Neuronal stem cell (in vitro differentiated cells): ENCODE measurements around the gene ALDH3B1.
"Not testable (repeated sequence)": the region's sequence is repeated elsewhere in the genome, so short reads cannot be mapped to it uniquely, and the experiment has no call there.

Source experiments
- DNase-seq: peaks from one replicate; pipeline ENCODE4 v3.0.0-alpha.2; 2013; ENCODE audit warnings: low spot score
- H2AFZ ChIP-seq: one replicate; pipeline ENCODE4 v1.6.1; 2013; ENCODE audit warnings: mild to moderate bottlenecking, low read length, inconsistent platforms
- H2AK5ac ChIP-seq: 2 replicates; pipeline ENCODE4 v1.6.1; 2013; ENCODE audit warnings: low read depth, mild to moderate bottlenecking, inconsistent platforms, low read length, moderate library complexity, mixed read lengths
- H2BK120ac ChIP-seq: 2 replicates; pipeline ENCODE4 v1.6.1; 2013; ENCODE audit warnings: low read depth, mild to moderate bottlenecking, inconsistent platforms, low read length, moderate library complexity, mixed read lengths
- H2BK12ac ChIP-seq: one replicate; pipeline ENCODE4 v1.6.1; 2013; ENCODE audit warnings: low read length, inconsistent platforms
- H2BK15ac ChIP-seq: 2 replicates; pipeline ENCODE4 v1.6.1; 2013; ENCODE audit warnings: mild to moderate bottlenecking, low read length, inconsistent platforms, mixed read lengths
- H2BK5ac ChIP-seq: one replicate; pipeline ENCODE4 v1.6.1; 2013; ENCODE audit warnings: inconsistent platforms, mild to moderate bottlenecking, low read length, moderate library complexity
- H3K14ac ChIP-seq: one replicate; pipeline ENCODE4 v1.6.1; 2013; ENCODE audit warnings: low read length, inconsistent platforms
- H3K18ac ChIP-seq: 2 replicates; pipeline ENCODE4 v1.6.1; 2013; ENCODE audit warnings: low read length, inconsistent platforms
- H3K23ac ChIP-seq: 2 replicates; pipeline ENCODE4 v1.6.1; 2013; ENCODE audit warnings: low read depth, mild to moderate bottlenecking, mixed read lengths, low read length, inconsistent platforms; ENCODE audit not compliant: poor library complexity
- H3K27ac ChIP-seq: replicated peaks from 3 replicates; pipeline ENCODE4 v1.5.1; 2013; ENCODE audit warnings: low read length, inconsistent platforms
- H3K27me3 ChIP-seq, 3 experiments: 2 replicates each; pipeline ENCODE4 v1.6.1; 2013; ENCODE audit warnings: low read length in 3 of 3, mild to moderate bottlenecking in 2 of 3, inconsistent platforms in 1 of 3, low read depth in 1 of 3, mixed read lengths in 1 of 3, moderate library complexity in 1 of 3; ENCODE audit not compliant: control insufficient read depth in 3 of 3, insufficient read depth in 3 of 3
- H3K36me3 ChIP-seq, 2 donors: replicated peaks in 1 of 2; 2 replicates each; pipeline ENCODE4 v1.6.1; 2013; ENCODE audit warnings: low read length in 2 of 2; ENCODE audit not compliant: control insufficient read depth in 2 of 2, insufficient read depth in 2 of 2
- H3K4ac ChIP-seq: 2 replicates; pipeline ENCODE4 v1.6.1; 2013; ENCODE audit warnings: inconsistent platforms, mild to moderate bottlenecking, low read length, moderate library complexity
- H3K4me1 ChIP-seq, 2 donors: 1 replicate in 1 of 2; 2 replicates in 1 of 2; pipeline ENCODE4 v1.6.1; 2013; ENCODE audit warnings: low read length in 2 of 2, low read depth in 1 of 2; ENCODE audit not compliant: control insufficient read depth in 2 of 2, insufficient read depth in 1 of 2
- H3K4me2 ChIP-seq: one replicate; pipeline ENCODE4 v1.6.1; 2013; ENCODE audit warnings: mild to moderate bottlenecking, low read length, inconsistent platforms; ENCODE audit not compliant: insufficient read depth, poor library complexity, severe bottlenecking
- H3K4me3 ChIP-seq, 2 donors: 2 replicates each; pipeline ENCODE4 v1.5.1; 2013; ENCODE audit warnings: low read length in 2 of 2, mild to moderate bottlenecking in 2 of 2, inconsistent platforms in 1 of 2, moderate library complexity in 1 of 2
- H3K79me1 ChIP-seq: one replicate; pipeline ENCODE4 v1.6.1; 2013; ENCODE audit warnings: low read depth, mild to moderate bottlenecking, inconsistent platforms, low read length, moderate library complexity
- H3K9ac ChIP-seq: one replicate; pipeline ENCODE4 v1.6.1; 2013; ENCODE audit warnings: mild to moderate bottlenecking, low read depth, low read length, inconsistent platforms; ENCODE audit not compliant: poor library complexity
- H3K9me3 ChIP-seq, 2 donors: replicated peaks in 1 of 2; 2 replicates each; pipeline versions ENCODE3 to v1.6.1; 2013; ENCODE audit warnings: low read length in 2 of 2, mild to moderate bottlenecking in 2 of 2, inconsistent platforms in 1 of 2, low read depth in 1 of 2, mixed read lengths in 1 of 2, moderate library complexity in 1 of 2; ENCODE audit not compliant: control insufficient read depth in 2 of 2, insufficient read depth in 1 of 2
- H4K8ac ChIP-seq: one replicate; pipeline ENCODE4 v1.6.1; 2013; ENCODE audit warnings: low read depth, mild to moderate bottlenecking, inconsistent platforms, low read length, moderate library complexity
- H4K91ac ChIP-seq: one replicate; pipeline ENCODE4 v1.6.1; 2013; ENCODE audit warnings: low read length, low read depth, mild to moderate bottlenecking, inconsistent platforms; ENCODE audit not compliant: poor library complexity
- WGBS, 2 donors: extraction: QIAGEN DNeasy Blood & Tissue Kit; methylation state at CpG; one replicate each; pipeline ENCODE4 v1.1.7; 2013; ENCODE audit warnings: missing lambda C conversion rate in 2 of 2, mixed read lengths in 1 of 2; ENCODE audit not compliant: insufficient read length in 2 of 2, insufficient replicate concordance in 1 of 2; ENCODE audit errors: extremely low coverage in 2 of 2; 5-methylcytosine and 5-hydroxymethylcytosine counted together

ALDH3B1 gene

DNA sequence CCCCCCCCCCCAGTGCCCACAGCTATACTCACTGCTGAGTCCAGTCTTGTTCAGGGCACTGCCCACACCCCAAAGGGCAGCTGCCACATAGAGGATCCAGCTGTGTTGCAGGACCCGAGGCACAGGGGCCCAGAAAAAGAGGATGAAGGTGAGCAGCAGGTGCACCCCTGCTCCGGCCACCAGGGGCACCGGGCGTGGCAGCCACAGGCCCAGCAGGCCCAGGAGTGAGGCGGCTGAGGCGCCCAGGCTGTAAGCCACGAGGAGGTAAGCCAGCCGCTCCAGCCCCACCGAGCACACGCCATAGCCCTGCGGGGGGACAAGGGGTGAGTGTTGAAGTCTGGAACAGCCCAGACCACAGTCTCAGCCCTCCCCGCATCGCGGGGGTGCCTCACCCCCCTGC lies 14.5 kb upstream of the ALDH3B1 start:
- H3K14ac ChIP-seq, H3K27ac ChIP-seq, DNase-seq, H3K27me3 ChIP-seq, H2BK15ac ChIP-seq, H3K79me1 ChIP-seq, H3K9me3 ChIP-seq, H3K4ac ChIP-seq, H4K8ac ChIP-seq, H2AFZ ChIP-seq, H3K36me3 ChIP-seq, H3K4me2 ChIP-seq, H2BK120ac ChIP-seq, H3K18ac ChIP-seq, H3K23ac ChIP-seq, H2BK5ac ChIP-seq, H4K91ac ChIP-seq, H3K4me3 ChIP-seq, H3K9ac ChIP-seq, H2BK12ac ChIP-seq, H2AK5ac ChIP-seq: not testable (repeated sequence)
- WGBS, 2 donors = no CpG with 5 or more reads among the region's 14 CpGs
- H3K4me1 ChIP-seq = peaks cover 9 to 11% of the 10 kb centered on the region in 2 donors

DNA sequence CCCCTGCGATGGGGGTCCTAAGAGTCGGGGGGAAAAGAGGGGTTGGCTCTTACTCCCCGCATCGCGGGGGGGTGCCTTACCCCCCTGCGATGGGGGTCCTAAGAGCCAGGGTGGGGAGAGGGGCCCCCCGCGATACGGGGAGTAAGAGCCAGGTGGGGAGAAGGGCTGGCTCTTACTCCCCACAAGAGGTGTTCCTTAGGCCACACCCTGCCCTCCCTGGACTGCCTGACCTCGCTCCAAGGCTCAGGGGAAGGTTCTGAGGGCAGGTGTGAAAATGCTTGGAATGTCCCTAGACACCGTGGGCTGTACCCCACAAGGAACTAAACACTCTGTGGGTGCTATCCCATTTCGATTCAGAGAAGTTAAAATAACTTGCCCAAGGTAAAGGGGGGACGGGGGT lies 14.1 kb upstream of the ALDH3B1 start:
- no peak for DNase-seq
- Histone ChIP-seq H2BK15ac (no peak overlapping the region), H2BK120ac (no peak overlapping the region), H3K79me1 (no peaks in the 10 kb centered on the region), H3K23ac (no peak overlapping the region), H2BK12ac (no peak overlapping the region), H2AFZ (no peak overlapping the region), H3K4me1 (peaks cover 9 to 11% of the 10 kb centered on the region in 2 donors), H3K9me3 (no peaks in the 10 kb centered on the region), H2AK5ac (no peak overlapping the region), H4K8ac (no peak overlapping the region), H3K4ac (no peak overlapping the region), H3K14ac (no peak overlapping the region), H3K9ac (no peak overlapping the region), H3K4me2 (no peak overlapping the region), H3K27me3 (peaks cover 0 to 2% (median 0%) of the 10 kb centered on the region in 3 experiments), H3K18ac (no peak overlapping the region), H3K4me3 (no peak overlapping the region), H3K27ac (no peak overlapping the region), H4K91ac (no peak overlapping the region), H3K36me3 (no peaks in the 10 kb centered on the region), H2BK5ac (no peak overlapping the region)
- WGBS, 2 donors = no CpG with 5 or more reads among the region's 13 CpGs

DNA sequence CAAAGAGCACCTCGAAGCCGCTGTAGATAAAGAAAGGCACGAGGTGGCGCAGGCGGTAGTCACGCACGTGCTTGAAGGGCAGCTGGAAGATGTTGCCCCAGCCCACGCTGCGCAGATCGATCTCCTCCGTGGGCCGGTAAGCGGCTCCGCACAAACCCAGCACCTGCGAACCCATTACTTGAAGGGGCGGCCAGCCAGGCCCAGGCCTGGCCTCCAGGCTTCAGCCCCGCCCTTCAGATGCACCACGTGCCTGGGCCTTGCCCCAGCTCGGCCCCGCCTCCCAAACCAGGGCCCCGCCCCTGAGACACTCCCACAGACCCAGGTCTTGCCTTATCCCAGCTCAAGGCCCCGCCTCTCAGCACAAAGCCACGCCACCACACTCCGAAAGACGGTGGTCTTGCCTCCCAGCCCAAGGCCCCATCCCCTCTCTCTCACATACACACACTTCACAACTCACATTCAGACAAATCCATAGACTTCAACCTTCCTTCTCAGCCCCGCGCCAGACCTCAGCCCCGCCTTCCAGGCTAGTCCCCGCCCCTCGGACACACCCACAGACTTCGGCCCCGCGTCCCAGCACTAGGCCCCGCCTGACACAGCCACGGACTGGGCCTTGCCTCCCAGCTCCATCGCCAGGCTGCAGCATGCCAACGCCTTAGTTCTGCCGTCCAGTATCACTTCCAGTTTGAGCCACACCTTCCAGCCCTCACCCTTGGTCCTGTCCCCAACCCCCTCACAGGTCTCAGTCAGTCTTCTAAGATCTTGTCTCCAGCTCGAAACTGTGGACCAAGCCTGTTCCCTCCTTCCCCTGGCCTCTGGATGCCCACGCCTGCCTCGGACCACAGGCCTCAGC lies 13.3 kb upstream of the ALDH3B1 start:
- H3K9ac ChIP-seq = peak overlapping the region; percentile 44
- H3K9me3 ChIP-seq = no peaks in the 10 kb centered on the region
- peak; percentile 71 for DNase-seq
- H3K36me3 ChIP-seq = no peaks in the 10 kb centered on the region
- H2BK15ac ChIP-seq = peak overlapping the region; percentile 100
- peak overlapping the region; percentile 73 for H2BK12ac ChIP-seq
- WGBS, 2 donors = no CpG with 5 or more reads among the region's 41 CpGs
- H2BK120ac ChIP-seq = peak overlapping the region; percentile 87
- peak overlapping the region; percentile 84 for H3K4ac ChIP-seq
- H3K4me1 ChIP-seq = peaks cover 9 to 11% of the 10 kb centered on the region in 2 donors
- peak overlapping the region; percentile 70 for H3K4me2 ChIP-seq
- H3K18ac ChIP-seq = peak overlapping the region; percentile 93
- H4K91ac ChIP-seq = no peak overlapping the region
- peaks cover 0 to under 1% (median 0%) of the 10 kb centered on the region in 3 experiments for H3K27me3 ChIP-seq
- H2BK5ac ChIP-seq = peak overlapping the region; percentile 66
- H3K27ac ChIP-seq = peak overlapping the region; percentile 42
- no peak overlapping the region for H3K14ac ChIP-seq
- H2AK5ac ChIP-seq = peak overlapping the region; percentile 100
- peak overlapping the region; percentile 55 for H3K23ac ChIP-seq
- H3K4me3 ChIP-seq = peak overlapping the region in 1 of 2 donors; percentile 74
- peak overlapping the region; percentile 82 for H4K8ac ChIP-seq
- no peaks in the 10 kb centered on the region for H3K79me1 ChIP-seq
- no peak overlapping the region for H2AFZ ChIP-seq

DNA sequence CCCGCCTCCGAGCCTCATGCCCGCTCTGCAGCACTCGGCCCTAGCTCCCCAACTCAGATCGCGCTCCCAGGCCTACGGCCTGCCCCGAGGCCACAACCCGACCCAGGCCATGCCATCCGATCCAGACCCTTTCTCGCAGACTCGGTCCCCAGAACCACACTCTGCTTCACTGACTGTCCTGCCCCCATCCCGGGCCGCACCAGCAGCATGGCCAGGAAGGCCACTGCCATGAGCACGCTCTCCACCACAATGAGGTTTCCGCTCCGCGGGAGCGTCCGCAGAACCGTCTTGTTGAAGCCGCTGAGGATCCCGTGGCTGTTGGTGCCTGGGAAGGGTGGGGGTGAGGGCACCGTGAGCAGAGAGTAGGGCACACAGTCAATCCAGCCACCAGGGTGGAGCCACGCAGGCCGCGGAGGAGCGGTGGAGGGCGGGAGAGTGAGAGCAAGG lies 12.6 kb upstream of the ALDH3B1 start:
- Histone ChIP-seq H3K4me2 (no peak overlapping the region), H2BK12ac (peak overlapping the region; percentile 73), H2BK120ac (peak overlapping the region; percentile 87), H3K18ac (peak overlapping the region; percentile 93), H3K36me3 (no peaks in the 10 kb centered on the region), H4K91ac (no peak overlapping the region), H3K9me3 (no peaks in the 10 kb centered on the region), H3K14ac (peak overlapping the region; percentile 89), H3K27ac (no peak overlapping the region), H3K4me1 (peaks cover 11 to 13% of the 10 kb centered on the region in 2 donors), H2AFZ (no peak overlapping the region), H2BK15ac (peak overlapping the region; percentile 100), H3K4ac (peak overlapping the region; percentile 84), H3K4me3 (no peak overlapping the region), H4K8ac (peak overlapping the region; percentile 82), H2AK5ac (peak overlapping the region; percentile 100), H2BK5ac (peak overlapping the region; percentile 66), H3K79me1 (no peaks in the 10 kb centered on the region), H3K27me3 (peaks cover 0 to under 1% (median 0%) of the 10 kb centered on the region in 3 experiments), H3K9ac (peak overlapping the region; percentile 44), H3K23ac (peak overlapping the region; percentile 55)
- WGBS, 2 donors = no CpG with 5 or more reads among the region's 29 CpGs
- no peak for DNase-seq
